GM03348 (cell line): ENCODE results near the gene LRRC75A.
"Not testable (repeated sequence)": the region's sequence is repeated elsewhere in the genome, so short reads cannot be mapped to it uniquely, and the experiment has no call there.

Experiments
- DNase-seq: peaks from one replicate; pipeline ENCODE4 v3.0.0; 2012; ENCODE audit warnings: low spot score

The LRRC75A gene

GRCh38 chr17:16450028-16450427 lies 42.0 kb downstream of the LRRC75A start:
- DNase-seq: no peak

- peak; percentile 44 for DNase-seq
These were observed 42.8 kb downstream of the LRRC75A start for GRCh38 chr17:16449121-16449570.

DNA sequence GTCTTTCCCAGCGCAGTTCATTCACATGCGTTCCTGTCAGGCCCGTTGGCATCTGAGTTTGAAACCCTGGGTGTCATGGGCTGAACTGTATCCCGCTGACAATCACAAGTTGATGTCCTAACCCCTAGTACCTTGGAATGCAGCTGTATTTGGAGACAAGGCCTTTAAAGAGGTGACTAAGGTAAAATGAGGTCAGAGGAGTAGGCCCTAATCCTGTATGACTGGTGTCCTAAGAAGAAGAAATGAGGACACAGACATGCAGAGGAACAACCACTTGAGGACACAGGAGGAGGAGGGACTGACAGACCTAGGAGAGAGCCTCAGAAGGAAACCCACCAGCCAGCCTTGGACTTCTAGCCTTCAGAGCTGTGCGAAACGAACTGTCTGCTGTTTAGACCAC lies 43.5 kb downstream of the LRRC75A start:
- no peak for DNase-seq

DNA sequence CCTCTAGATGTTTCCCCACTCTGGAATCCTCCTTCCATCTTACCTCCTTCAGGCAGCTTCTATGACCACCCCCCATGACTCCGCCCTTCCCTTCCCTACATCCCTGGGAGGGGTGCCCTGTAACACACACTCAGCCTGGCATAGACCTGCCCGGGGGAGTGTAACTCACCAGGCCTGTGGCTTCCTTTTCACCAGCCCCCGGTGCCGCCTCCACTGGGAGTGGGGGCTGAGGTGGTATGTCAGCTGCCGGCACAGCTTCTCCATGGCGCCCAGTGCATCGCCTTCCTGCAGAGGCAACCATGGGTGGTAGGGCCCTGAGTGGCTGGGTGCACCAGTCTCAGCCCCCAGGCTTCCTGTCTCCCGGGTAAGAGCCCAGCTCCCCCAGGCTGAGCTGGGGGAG lies 44.3 kb downstream of the LRRC75A start:
- no peak for DNase-seq

GRCh38 chr17:16446338-16446983 lies 45.5 kb downstream of the LRRC75A start:
- no peak for DNase-seq

DNA sequence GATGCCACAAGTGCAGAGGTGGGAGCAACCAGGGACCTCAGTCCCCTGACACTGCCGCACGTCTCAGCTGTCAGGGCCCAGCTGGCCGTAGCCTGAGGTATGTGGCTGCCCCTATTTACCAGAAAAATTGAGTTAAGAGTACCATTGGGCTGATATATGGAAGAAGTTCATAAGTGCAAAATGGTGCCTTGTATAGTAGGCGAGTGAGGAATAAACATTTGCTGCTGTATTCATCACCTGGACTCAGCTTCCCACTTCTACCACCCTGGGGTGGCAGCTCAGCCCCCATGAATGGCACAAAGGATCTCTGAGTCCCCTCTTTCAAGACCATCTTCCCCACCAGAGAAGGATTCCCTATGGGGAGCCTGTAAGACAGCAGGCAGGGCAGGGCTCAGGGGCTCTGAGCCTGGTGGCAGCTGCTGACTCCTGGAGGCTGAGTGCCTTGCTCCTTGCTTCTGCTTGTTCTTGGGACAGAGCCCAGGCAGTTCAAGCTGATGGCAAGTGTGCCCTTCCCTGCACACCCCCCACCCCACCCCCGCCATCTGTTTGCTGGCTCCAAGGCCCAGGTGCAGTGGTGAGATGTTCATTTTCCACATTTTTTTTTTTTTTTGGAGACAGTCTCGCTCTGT lies 47.6 kb downstream of the LRRC75A start:
- no peak for DNase-seq

- DNase-seq: no peak
These were observed 48.3 kb downstream of the LRRC75A start for GRCh38 chr17:16443511-16444257.

DNA sequence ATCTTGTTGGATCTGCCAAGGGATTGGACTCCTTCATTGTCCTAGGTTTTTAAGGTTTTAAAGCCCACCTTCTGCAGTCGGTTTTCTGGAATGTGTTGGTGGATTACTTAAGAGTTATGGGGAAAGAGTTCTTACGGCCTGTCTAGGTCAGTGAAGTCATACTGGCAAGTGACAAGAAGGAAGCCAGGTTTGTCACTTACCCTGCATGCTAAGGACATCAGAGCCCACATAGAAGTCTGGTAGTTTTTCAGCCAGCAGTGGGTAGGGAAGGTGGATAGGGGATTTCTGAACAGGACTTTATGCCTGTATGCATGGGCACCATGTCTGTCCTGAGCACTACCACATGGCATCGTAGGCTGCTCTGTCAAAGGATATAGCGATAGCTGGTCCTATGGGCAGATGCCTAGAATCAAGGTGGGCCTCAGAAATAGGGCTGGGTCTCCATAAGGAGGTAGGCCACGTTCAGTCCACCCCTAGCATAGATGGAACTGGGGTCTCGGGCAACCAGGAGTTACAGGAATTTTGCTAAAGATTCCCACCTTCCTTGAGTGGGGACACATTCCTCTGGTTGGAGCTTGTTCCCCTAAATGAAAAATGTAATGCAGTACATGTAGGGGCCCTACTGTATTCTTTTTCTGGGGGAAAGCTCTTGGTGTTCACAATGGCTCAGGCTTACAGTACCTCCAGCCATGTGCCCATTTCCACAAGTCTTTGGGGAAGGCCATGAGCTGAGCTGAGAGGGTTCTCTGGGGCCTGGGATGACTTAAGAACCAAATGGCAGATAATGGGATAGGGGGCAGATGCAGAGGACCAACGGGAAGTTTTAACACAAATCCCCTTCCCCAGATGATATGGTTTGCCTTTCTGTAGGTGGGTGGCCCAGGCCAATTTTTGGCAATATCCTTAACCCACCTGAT lies 49.1 kb downstream of the LRRC75A start:
- DNase-seq: no peak

- DNase-seq: no peak
These were observed 49.9 kb downstream of the LRRC75A start for GRCh38 chr17:16442141-16442540.

GRCh38 chr17:16440901-16441629 lies 50.9 kb downstream of the LRRC75A start:
- no peak for DNase-seq

DNA sequence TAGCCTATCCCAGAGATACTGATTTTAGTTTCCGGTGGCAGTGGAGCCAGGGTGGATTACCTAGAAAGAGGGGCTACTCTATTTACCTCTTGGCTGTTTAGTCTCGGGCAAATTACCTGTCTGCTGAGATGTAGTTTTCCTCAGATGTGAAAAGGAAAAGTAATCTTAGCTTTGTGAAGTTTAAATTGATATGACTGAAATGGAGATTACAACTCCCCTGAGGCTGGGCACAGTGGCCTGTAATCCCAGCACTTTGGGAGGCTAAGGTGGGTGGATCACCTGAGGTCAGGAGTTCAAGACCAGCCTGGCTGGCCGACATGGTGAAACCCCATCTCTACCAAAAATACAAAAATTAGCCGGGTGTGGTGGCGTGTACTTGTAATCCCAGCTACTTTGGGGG lies 51.6 kb downstream of the LRRC75A start:
- DNase-seq: not testable (repeated sequence)

DNA sequence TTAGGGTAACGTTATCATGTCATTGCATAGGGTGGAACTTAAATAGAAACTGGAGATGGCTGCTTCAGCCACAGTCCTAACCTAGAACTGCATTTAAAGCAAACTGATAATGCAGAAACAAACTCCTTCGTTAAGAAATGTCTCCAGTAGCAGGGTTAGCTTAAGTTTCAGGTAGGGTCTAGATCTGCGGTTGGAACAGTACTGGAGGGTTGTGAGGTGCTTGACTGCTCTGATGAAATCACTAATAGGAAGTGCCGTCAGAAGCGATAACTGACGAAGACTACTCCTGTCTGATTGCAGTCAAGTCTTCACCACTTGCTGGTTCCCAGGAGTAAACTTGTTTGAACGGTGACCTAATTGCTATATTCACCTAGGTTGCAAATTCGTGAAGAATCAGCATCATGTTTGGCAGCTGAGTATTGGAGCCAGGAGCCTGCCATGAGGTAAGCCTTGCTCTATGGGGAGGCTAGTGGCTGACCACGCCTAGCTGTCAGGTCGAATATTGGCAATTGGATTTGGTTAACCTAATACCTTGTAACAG lies 52.1 kb downstream of the LRRC75A start:
- no peak for DNase-seq

DNA sequence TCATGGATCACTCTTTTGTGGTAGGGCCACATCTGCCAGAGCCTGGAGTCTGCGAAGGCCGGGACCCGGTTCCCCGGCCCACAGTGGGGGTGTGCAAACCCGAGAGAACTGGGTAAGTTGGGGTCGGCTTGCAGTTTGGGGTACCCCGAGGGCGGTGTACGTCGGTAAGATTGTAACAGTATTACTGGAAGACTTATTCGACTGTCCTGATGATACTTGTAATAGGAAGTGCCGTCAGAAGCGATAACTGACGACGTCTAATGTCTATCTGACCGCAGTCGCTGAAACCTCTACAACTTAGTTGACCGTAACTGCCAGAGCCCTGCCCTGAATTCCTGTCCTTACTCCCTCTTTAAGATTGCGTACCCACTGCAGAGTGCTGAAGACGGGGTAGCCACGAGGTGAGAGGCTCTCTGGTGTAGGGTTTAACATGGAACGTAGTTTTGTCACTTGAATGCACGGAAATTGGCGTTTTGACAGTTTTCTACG lies 52.6 kb downstream of the LRRC75A start:
- DNase-seq: peak; percentile 37

DNA sequence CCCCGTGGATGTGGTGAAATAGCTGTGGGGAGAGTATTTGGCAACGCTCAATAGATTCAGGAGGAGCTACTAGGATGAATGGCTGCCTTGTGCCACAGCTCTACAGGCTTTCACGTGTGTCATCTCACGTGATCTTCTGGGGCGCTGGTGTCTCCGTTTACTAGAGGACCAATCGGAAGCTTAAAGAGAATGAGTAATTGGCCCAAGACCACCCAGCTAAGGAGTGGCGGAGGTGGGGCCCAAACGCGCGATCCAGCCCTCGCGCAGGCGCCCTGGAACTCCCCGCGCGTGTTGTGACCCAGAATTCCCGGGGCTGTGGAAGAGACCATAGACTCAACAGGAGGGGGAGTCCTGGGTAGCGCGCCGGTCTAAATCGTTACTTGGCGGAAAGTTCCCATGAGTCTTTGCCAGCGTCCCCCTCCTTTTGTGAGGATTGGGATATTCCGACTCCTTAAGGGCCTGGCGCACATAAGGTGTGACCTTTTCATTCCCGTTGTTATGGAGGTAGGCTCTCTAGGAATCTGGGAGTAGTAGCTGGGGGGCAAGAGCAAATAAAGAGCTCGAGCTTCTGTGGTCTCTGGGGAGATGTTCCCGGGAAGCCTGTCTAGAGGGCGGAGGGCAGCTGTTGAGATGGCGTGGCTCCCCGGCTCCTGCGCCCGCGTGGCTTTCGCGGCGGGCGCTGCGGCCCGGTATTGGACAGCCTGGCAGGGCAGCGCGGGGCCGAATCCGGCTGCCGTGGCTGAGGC lies 53.3 kb downstream of the LRRC75A start:
- peak; percentile 99 for DNase-seq

- DNase-seq: no peak
These were observed 53.8 kb downstream of the LRRC75A start for GRCh38 chr17:16438173-16438556.

GRCh38 chr17:16437083-16437482 lies 54.9 kb downstream of the LRRC75A start:
- no peak for DNase-seq

GRCh38 chr17:16435925-16436886 lies 55.8 kb downstream of the LRRC75A start:
- no peak for DNase-seq

GRCh38 chr17:16434662-16435061 lies 57.3 kb downstream of the LRRC75A start:
- no peak for DNase-seq

DNA sequence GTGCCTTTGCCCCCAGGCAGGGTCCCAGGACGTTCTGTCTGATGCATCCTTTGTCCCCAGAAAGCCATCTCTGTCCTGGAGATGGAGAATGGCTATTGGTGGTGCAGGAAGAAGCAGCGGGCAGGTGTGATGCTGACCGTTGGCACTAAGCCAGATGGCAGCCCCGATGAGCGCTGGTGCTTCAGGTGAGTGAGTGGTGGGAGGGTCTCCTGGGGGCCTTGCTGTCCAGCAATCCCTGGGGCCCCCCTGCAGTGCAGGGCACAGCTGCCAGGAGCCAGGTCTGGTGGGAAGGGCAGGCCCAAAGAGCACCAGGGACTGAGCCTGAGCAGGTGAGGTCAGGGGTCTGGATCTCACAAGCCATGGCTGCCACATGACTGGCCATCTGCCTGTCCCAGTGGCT lies 58.5 kb downstream of the LRRC75A start:
- DNase-seq: no peak
